HG02610 (cell line): ENCODE measurements around the gene RHBG.

Source experiments
- ATAC-seq: cut with Tn5 transposase; IDR thresholded peaks from one replicate; pipeline ENCODE4 v1.9.1; 2021; ENCODE audit warnings: mild to moderate bottlenecking, moderate library complexity; ENCODE audit not compliant: unreplicated experiment

RHBG gene

GRCh38 chr1:156422602-156423091 is 53.6 kb downstream of the RHBG start:
- ATAC-seq = no peak

- no peak for ATAC-seq
Measured at GRCh38 chr1:156423422-156424352, 54.7 kb downstream of the RHBG start.

GRCh38 chr1:156424806-156425432 is 55.9 kb downstream of the RHBG start:
- ATAC-seq = no peak

GRCh38 chr1:156425943-156426342 is 56.9 kb downstream of the RHBG start:
- no peak for ATAC-seq

GRCh38 chr1:156427957-156428356 is 58.9 kb downstream of the RHBG start:
- no peak for ATAC-seq

- no peak for ATAC-seq
Measured at GRCh38 chr1:156428746-156429288, 59.8 kb downstream of the RHBG start.

DNA sequence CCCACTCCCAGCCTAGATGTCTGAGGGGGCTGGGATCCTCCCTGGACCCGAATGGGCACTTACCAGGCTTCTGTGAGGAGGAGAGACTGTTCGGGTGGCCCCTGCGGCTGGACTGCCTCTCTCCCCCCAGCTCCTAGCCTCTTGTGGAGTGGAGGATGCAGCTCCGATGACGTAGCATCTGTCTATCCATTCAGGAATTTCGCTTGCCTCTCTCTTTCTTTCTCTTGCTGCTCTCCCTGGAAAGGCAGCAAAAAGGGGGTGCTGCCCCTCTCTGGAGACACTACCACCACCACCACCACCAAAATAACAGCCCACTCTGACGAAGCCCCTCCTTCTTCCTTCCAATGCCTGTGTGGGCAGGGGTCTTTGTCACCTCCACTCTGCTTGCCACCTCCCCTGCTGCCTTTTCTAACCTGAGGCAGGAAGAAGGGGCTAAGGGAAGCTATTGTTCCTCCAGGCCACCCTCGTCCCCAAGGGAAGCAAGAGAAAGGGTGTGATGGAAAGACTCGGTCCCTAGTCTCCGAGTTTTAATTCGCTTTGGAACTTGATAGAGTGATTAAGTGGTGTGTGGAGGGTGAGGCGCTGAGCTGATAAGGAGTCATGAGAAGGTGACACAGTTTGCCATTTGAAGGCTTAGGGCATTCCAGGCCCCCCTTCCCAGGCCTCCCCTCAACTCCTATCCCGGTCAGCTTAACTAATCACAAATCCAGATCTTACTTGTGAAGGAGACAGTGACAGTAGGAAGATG is 60.5 kb downstream of the RHBG start:
- no peak for ATAC-seq

- ATAC-seq = no peak
Measured at GRCh38 chr1:156430303-156430702, 61.3 kb downstream of the RHBG start.

- no peak for ATAC-seq
Measured at GRCh38 chr1:156430866-156431265, 61.9 kb downstream of the RHBG start.

DNA sequence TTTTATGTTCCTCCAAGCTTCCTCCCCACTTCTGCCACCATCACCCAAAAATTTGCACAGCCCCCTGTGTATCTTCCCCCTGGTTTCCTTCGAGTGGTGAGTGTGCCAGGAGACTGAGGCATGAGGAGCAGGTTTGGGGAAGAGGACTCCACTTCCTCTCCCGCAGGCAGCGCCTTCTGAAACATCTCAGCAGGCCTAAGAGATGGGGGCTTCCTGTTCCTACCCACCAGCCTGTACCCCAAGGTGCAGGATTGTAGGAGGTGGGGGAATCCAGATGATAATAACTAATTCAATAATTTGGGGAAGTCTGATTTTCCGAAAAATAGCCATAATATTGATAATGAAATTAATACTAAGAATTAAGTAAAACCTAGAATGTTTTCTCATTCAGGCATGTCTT is 62.4 kb downstream of the RHBG start:
- no peak for ATAC-seq

- ATAC-seq = no peak
Measured at GRCh38 chr1:156431769-156432668, 63.0 kb downstream of the RHBG start.

GRCh38 chr1:156432669-156433018 is 63.6 kb downstream of the RHBG start:
- ATAC-seq = no peak

DNA sequence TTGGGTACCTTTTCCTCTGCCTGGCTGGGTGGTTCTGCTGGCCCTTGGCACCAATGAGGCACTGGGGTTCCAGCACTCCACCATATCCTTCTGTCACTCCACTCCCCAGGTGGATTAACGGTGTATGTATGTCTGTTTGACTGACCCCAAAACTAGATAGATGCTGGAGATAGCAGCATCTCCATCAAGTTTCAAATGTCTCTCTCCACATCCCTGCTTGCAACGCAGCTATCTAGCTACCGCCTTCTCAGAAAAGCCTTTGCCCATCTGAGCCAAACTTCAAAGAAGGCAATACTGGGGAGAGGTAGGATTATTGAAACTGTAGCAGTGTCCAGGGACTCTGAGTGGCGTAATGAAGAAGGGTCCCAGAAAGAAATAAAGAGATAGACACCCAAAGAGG is 64.0 kb downstream of the RHBG start:
- no peak for ATAC-seq

DNA sequence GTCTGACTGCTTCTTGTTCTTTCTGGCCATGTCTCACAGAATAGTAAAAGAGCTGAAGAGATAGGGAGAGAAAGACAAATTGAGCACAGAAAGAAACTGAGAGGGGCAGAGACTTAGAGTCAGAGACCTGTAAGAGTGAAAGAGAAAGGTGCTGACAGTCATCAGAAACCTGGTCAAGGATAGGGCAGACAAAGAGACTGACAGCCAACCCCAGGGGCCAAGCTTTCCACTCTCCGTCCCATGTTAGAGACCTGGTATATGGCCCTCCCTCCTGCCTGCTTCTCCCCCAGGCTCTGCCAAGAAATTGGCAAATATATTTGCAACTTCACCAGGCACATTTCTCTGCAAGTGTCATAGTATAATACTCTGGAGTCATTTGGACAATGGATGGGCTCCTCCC is 64.6 kb downstream of the RHBG start:
- ATAC-seq = no peak
